Occipital lobe (tissue), 3 donors: ENCODE results near the gene ZFP3. TPM values are rescaled to one million over a fixed set of nuclear protein-coding genes. Genes with fewer than 3 reads are reported as not detected.
"Not testable (repeated sequence)": the region's sequence is repeated elsewhere in the genome, so short reads cannot be mapped to it uniquely, and the experiment has no call there.

Experiments
- DNase-seq: peaks from one replicate; lab custom pipeline; 2025; lab: John Stamatoyannopoulos, UW
- small RNA-seq: library from RNA; depleted of rRNA; stranded (forward); fragments of <200 nt; gene quantifications from one replicate; pipeline ENCODE3, GENCODE V24; 2014
- total RNA-seq: library from RNA; depleted of rRNA; stranded (reverse); fragments of >200 nt; gene quantifications from one replicate; pipeline ENCODE4 v1.2.3, GENCODE V29; 2014

ZFP3 gene
- total RNA-seq, 1 donor from 2014 or later = 9.8 TPM

DNA sequence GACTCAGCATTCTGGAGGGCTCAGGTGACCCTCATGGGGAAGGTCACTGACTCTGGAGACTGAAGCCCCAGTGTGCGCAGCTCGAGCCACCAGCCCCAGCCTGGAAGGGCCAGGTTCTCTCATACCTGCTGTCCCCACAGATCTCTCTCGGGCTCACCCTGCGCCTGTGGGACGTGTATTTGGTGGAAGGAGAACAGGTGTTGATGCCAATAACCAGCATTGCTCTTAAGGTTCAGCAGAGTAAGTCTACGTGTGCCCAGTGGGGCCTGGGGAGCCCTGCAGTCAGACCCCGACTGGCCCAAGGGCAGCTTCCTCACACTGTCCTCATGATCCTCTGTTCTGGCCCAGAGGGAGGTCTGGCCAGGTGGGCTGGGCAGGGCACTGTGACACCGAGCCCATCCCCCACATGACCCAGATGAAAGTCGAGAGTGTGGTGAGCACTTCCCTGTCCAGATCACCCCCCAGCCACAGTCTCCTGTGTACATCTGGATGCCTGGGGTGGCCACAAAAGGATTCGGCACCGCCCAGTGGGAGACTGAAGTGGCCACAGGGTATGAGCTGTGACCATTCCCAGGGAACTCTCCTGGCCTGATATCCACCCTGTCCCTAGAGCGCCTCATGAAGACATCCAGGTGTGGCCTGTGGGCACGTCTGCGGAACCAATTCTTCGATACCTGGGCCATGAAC is 59.4 kb downstream of the ZFP3 start:
- DNase-seq = not testable (repeated sequence)

DNA sequence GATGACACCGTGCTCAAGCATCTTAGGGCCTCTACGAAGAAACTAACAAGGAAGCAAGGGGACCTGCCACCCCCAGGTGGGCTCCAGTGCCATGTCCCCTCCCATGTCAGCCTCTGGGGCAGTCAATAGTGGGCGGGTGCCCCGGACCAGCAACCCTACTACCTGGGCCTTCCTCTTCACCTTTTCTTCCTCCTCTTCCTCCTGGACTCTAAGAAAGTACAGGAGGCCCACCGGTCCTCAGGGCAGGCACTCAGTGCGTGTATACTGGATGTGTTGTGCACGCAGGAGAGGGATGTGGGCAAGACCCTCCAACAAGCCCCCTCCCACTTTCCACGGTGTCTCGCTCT is 59.9 kb downstream of the ZFP3 start:
- DNase-seq = not testable (repeated sequence)

DNA sequence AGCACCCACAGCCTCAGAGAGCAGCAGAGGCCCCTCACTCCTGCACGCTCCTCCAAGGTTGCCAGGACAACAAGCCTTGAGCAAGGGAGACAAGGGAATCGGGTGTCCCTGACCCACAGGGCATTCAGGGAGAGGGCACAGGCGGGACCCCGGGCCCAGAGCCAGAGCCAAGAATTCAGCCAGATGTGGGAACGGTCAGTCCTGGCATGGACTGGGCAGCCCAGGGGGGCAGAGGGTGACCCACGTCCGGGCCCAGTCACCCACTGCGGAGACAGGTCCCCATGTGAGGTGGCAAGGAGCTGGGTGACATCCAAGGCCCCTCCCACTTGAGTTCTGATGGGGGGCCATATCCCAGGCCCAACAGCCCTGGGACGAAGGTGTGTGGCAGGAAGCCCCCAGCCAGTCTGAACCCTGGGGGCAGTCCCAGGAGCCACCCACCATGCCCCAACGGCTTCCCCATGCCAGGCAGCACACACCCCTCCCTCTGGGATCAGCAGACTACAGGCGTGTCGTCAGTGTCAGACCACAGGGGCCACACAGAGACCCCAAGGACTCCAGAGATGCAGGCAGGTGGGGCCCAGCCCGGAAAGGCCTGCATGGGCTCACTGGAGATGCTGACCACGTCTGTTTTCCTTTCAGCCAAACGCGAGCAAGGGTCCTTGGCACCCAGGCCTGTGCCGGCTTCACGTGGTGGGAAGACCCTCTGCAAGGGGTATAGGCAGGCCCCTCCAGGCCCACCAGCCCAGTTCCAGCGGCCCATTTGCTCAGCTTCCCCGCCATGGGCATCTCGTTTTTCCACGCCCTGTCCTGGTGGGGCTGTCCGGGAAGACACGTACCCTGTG is 60.6 kb downstream of the ZFP3 start:
- no peak for DNase-seq

DNA sequence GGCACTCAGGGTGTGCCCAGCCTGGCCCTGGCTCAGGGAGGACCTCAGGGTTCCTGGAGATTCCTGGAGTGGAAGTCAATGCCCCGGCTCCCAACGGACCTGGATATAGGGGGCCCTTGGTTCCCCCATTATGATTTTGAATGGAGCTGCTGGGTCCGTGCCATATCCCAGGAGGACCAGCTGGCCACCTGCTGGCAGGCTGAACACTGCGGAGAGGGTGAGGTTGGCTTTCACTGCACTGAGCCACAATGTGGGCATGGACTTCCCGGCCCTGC is 61.1 kb downstream of the ZFP3 start:
- no peak for DNase-seq

DNA sequence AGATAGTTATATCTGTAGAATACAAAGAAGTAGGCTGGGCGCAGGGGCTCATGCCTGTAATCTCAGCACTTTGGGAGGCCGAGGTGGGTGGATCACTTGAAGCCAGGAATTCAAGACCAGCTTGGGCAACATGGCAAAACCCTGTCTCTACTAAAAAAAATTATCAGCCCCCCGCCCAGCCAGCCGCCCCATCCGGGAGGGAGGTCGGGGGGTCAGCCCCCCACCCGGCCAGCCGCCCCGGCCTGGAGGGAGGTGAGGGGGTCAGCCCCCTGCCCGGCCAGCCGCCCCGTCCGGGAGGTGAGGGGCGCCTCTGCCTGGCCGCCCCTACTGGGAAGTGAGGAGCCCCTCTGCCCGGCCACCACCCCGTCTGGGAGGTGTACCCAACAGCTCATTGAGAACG is 64.6 kb downstream of the ZFP3 start:
- not testable (repeated sequence) for DNase-seq

Small RNA genes within 50 kb of the gene (small RNA-seq; reads per million reads assigned to genes)
- gene AC012146.4 = not detected

Other genes starting within 250 kb of the ZFP3 start
- gene MINK1, start 245.1 kb upstream of the ZFP3 start, total RNA-seq = 18.4 TPM
- 6.9 TPM for gene C17orf107, start 178.9 kb upstream of the ZFP3 start, total RNA-seq
- gene CHRNE, start 175.4 kb upstream of the ZFP3 start, total RNA-seq = 0.62 TPM
- gene GP1BA, start 146.2 kb upstream of the ZFP3 start, total RNA-seq = not detected
- 44.6 TPM for gene SLC25A11, start 138.4 kb upstream of the ZFP3 start, total RNA-seq
- 10.3 TPM for gene RNF167, start 138.2 kb upstream of the ZFP3 start, total RNA-seq
- gene PFN1, start 129.9 kb upstream of the ZFP3 start, total RNA-seq = 53.0 TPM
- 2.3 TPM for gene ENO3, start 127.3 kb upstream of the ZFP3 start, total RNA-seq
- gene SPAG7, start 110.7 kb upstream of the ZFP3 start, total RNA-seq = 21.1 TPM
- 5.1 TPM for gene CAMTA2, start 90.8 kb upstream of the ZFP3 start, total RNA-seq
- 0.31 TPM for gene INCA1, start 80.9 kb upstream of the ZFP3 start, total RNA-seq
- 12.5 TPM for gene KIF1C, start 80.5 kb upstream of the ZFP3 start, total RNA-seq
- not detected for gene SLC52A1, start 43.0 kb upstream of the ZFP3 start, total RNA-seq
- 14.3 TPM for gene ZNF232, start 33.4 kb downstream of the ZFP3 start, total RNA-seq
- gene USP6, start 37.6 kb downstream of the ZFP3 start, total RNA-seq = 0.16 TPM
- 39.0 TPM for gene ZNF594, start 113.4 kb downstream of the ZFP3 start, total RNA-seq
- 0.16 TPM for gene SCIMP, start 156.4 kb downstream of the ZFP3 start, total RNA-seq
- gene RABEP1, start 203.8 kb downstream of the ZFP3 start, total RNA-seq = 94.5 TPM